ENCODE data around the gene HMGB1. TPM values are rescaled to one million over a fixed set of nuclear protein-coding genes. Genes with fewer than 3 reads are reported as not detected.

The HMGB1 gene
- total and polyA plus RNA-seq, 7 donors, result 126 to 332 (median 210) TPM

- WGBS, 3 donors, result 0 to 1% (median 0%) methylated on average over 33 to 57 of the region's 57 CpGs
- peak; percentile 83 to 89 for DNase-seq
- H3K27me3 ChIP-seq (ENCODE audit: insufficient read depth in 3 of 3, low read length in 2 of 3), result no peaks in the 10 kb centered on the region
- H3K4me1 ChIP-seq, result peaks cover 11% of the 10 kb centered on the region
- TF ChIP-seq CTCF (IDR thresholded peaks at IDR 0.05), result no peak
- H3K36me3 ChIP-seq (ENCODE audit: insufficient read depth in 1 of 2, low read depth in 1 of 2), result no peaks in the 10 kb centered on the region
- H3K9me3 ChIP-seq, result no peaks in the 10 kb centered on the region
- peak; percentile 90 to 95 (median 92) for ATAC-seq
- peak within 1 kb of the TSS; percentile 64 for H3K4me3 ChIP-seq
- H3K27ac ChIP-seq, result peak within 1 kb of the TSS; percentile 95
- intact Hi-C loops (cut with DNase I), result loop anchor here in 1 of 2 donors (5.0 kb wide), 1 partner anchor 40 kb away; no protein-coding TSS in a partner anchor
Measured at GRCh38 chr13:30422054-30422839, 43.5 kb downstream of the HMGB1 start, which contains the start of gene UBE2L5. UBE2L5 (plus strand) TSS chr13:30422493; CDS start chr13:30427991, 5,498 bp downstream.

DNA sequence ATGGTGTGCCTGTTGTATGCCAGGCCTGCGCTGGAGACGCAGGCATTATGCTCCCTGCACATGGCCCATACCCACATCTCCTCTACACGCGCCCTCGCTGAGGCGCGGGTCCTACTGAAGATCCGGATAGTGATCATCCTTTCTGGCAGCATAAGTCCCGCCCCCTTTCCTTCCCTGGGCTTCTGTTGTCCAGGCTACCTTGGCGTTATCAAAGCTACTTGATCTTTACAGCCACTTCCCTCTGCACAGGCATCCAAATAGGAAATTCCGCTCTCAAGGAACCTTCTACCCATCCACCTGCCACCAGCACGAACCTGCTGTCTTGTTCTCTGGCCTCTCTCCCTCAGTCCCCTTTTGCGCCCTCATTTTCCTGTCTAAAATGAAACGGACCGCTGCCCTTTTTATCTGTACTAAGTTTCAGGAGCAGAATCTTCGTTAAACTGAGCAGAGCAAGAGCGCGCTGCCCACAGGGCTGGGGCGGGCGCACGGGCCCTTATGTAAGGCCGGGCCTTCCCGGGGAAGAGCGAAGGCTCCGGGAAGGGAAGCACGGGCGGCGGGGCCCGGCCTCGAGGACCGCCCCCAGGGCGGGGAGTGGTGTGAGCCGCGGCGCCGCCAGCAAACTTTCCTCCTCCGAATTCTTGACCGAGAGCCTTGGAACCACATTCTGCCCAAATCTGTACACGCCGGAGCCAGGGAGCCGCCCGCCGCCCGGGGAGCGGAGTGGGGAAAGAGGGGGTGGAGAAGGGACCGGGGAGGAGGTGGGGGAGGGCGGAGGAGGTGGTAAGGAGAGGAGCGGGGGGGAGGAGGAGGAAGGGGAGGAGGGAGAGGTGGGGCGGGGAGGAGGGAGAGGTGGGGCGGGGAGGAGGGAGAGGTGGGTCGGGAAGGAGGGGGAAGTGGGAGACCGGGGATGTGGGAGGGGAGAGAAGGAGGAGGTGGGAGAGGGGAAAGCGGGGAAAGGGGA lies 44.4 kb downstream of the HMGB1 start:
- H3K27ac ChIP-seq, result peak overlapping the region; percentile 95
- peaks cover 4% of the 10 kb centered on the region for H3K4me1 ChIP-seq
- ATAC-seq, result peak; percentile 79 to 89 (median 82)
- H3K27me3 ChIP-seq (ENCODE audit: insufficient read depth in 3 of 3, low read length in 2 of 3), result no peaks in the 10 kb centered on the region
- 4 to 6% (median 4%) methylated on average over 46 to 53 of the region's 53 CpGs for WGBS, 3 donors
- H3K9me3 ChIP-seq, result no peaks in the 10 kb centered on the region
- peak overlapping the region; percentile 64 for H3K4me3 ChIP-seq
- no peaks in the 10 kb centered on the region for H3K36me3 ChIP-seq (ENCODE audit: insufficient read depth in 1 of 2, low read depth in 1 of 2)
- peak; percentile 88 to 94 for DNase-seq
- intact Hi-C loops (cut with DNase I), result loop anchor here in 1 of 2 donors (5.0 kb wide), 1 partner anchor 41 kb away; no protein-coding TSS in a partner anchor
- TF ChIP-seq CTCF (IDR thresholded peaks at IDR 0.05), result no peak

DNA sequence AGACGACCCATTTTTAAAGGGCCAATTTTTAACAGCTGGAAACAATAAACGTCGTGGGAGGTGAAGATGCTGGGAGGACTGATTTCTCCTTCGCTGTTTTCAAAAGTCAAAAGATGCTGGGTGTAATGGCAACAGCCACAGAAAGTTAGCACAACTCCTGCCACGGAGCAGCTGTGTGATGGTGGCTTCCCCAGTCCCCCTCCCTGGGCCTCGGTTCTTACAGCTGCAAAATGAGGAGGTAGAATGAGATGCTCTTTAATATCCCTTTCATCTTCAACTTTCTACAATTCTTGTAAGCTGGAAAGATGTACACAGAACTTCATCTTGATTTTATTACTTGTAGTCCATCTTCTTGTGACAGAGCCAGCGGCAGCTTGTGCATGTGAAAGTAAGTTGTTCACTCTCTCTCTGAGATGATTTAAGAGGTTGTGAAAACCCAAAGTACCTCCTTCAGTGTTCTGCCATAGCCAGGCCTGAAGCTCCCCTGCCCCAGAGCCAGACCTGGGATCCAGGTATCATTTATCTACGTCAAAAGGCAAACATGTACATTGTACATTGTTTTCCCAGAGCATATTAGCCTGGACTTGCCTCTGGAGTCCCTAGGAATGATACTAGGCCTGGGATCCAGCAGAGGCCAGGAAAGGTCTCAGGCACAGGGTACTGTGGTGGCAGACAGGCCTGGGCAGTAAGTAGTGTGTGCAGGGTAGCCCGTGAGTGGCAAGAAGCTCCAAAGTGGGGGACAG lies 46.8 kb downstream of the HMGB1 start:
- intact Hi-C loops (cut with DNase I), result no loop called here
- Histone ChIP-seq H3K4me3 (no peak overlapping the region), H3K27me3 (ENCODE audit: insufficient read depth in 3 of 3, low read length in 2 of 3) (no peaks in the 10 kb centered on the region), H3K27ac (no peak overlapping the region), H3K9me3 (no peaks in the 10 kb centered on the region), H3K4me1 (peaks cover 4% of the 10 kb centered on the region), H3K36me3 (ENCODE audit: insufficient read depth in 1 of 2, low read depth in 1 of 2) (no peaks in the 10 kb centered on the region)
- ATAC-seq (no peak), DNase-seq (no peak)
- WGBS, 3 donors, result 76 to 79% (median 77%) methylated on average over 9 of the region's 9 CpGs
- TF ChIP-seq CTCF (IDR thresholded peaks at IDR 0.05), result no peak

- Histone ChIP-seq H3K4me1 (peaks cover 4% of the 10 kb centered on the region), H3K9me3 (no peaks in the 10 kb centered on the region), H3K27me3 (ENCODE audit: insufficient read depth in 3 of 3, low read length in 2 of 3) (no peaks in the 10 kb centered on the region), H3K4me3 (no peak overlapping the region), H3K27ac (no peak overlapping the region), H3K36me3 (ENCODE audit: insufficient read depth in 1 of 2, low read depth in 1 of 2) (no peaks in the 10 kb centered on the region)
- 75 to 85% (median 79%) methylated on average over 6 of the region's 6 CpGs for WGBS, 3 donors
- intact Hi-C loops (cut with DNase I), result no loop called here
- no peak for DNase-seq
- no peak for TF ChIP-seq CTCF (IDR thresholded peaks at IDR 0.05)
- ATAC-seq, result no peak
Measured at GRCh38 chr13:30418075-30418716, 47.5 kb downstream of the HMGB1 start.

Data from psoas muscle (tissue), 8 donors.